Measurements from ENCODE around the gene THEMIS2. TPM values are rescaled to one million over a fixed set of nuclear protein-coding genes. Genes with fewer than 3 reads are reported as not detected.

Gene THEMIS2
- total RNA-seq, 1 experiment from 2014 or later: 2.0 TPM

- CTCF ChIA-PET: no interaction called here
Observed at GRCh38 chr1:27862004-27862403, 10.3 kb upstream of the THEMIS2 start.

DNA sequence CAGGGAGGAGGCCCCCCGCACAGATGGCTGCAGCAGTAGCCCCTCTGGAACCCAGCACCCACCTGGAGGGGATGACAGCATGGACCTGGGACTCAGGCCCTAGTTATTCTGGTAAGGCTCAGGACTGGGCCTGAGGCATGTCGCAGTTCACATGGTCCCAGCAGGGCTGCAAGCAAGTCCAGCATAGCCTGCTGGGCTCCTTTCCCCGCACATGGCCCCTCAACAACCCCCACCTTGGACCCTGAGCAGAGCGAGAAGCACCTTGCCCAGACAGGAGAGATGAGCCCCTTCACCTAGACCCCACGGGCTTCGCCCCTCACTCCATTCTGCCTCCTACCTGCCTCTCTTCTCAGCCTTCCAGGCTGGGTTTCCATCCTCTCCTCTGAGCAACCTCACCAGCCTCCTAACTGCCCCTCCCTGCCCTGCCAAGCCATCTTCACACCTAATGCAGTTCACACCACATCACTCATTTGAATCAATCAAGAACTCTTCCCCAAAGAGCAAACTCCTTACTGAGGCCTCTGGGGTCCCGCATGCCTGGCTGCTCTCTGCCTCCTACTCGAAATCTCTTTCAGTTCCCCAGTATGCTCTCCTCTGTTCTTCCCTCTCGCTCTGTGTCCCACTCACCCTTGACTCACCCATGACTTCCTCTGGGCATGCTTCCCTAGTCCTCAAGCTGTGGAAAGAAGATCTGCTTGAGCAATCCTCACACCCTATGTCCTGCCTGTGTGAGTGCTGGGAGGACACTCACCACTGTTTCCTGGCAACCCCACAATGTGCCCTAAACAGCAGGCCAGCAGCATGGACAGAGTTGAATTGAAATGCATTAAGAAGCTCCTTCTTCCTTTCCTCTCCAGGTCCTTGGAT is 9.4 kb upstream of the THEMIS2 start:
- Histone ChIP-seq H3K36me3 (ENCODE audit: insufficient read depth, low read length, poor library complexity, severe bottlenecking) (no peaks in the 10 kb centered on the region), H3K27me3 (replicated peaks; ENCODE audit: insufficient read depth, low read depth, low read length, poor library complexity) (no peaks in the 10 kb centered on the region), H3K4me3 (ENCODE audit: low read depth, low read length, poor library complexity, severe bottlenecking) (no peak overlapping the region), H3K27ac (ENCODE audit: low read depth, low read length, poor library complexity, severe bottlenecking) (no peak overlapping the region), H3K9me3 (ENCODE audit: low read depth, low read length, poor library complexity, severe bottlenecking) (no peaks in the 10 kb centered on the region), H3K4me1 (ENCODE audit: insufficient read depth, low read length, poor library complexity, severe bottlenecking) (peaks cover 4% of the 10 kb centered on the region)
- no TSS peak for BruUV-seq (replicated peaks)
- DNase-seq (ENCODE audit: low spot score): no peak
- ChIA-PET POLR2A (ENCODE audit: low non-redundant PET) (no interaction called here), CTCF (no interaction called here)
- intact Hi-C loops (cut with micrococcal nuclease; ENCODE audit: unreplicated experiment): no loop called here
- TF ChIP-seq, protein P1, sequence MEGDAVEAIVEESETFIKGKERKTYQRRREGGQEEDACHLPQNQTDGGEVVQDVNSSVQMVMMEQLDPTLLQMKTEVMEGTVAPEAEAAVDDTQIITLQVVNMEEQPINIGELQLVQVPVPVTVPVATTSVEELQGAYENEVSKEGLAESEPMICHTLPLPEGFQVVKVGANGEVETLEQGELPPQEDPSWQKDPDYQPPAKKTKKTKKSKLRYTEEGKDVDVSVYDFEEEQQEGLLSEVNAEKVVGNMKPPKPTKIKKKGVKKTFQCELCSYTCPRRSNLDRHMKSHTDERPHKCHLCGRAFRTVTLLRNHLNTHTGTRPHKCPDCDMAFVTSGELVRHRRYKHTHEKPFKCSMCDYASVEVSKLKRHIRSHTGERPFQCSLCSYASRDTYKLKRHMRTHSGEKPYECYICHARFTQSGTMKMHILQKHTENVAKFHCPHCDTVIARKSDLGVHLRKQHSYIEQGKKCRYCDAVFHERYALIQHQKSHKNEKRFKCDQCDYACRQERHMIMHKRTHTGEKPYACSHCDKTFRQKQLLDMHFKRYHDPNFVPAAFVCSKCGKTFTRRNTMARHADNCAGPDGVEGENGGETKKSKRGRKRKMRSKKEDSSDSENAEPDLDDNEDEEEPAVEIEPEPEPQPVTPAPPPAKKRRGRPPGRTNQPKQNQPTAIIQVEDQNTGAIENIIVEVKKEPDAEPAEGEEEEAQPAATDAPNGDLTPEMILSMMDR (conservative IDR thresholded peaks at IDR 0.05; ENCODE audit: low read depth, low read length): no peak
- no peak for TF ChIP-seq EZH2 (IDR thresholded peaks at IDR 0.05; ENCODE audit: borderline replicate concordance, low read depth, low read length, poor library complexity, severe bottlenecking)

More at GRCh38 chr1:27862004-27862403, 10.3 kb upstream of the THEMIS2 start:
- TF ChIP-seq EZH2 (IDR thresholded peaks at IDR 0.05; ENCODE audit: borderline replicate concordance, low read depth, low read length, poor library complexity, severe bottlenecking): no peak
- TF ChIP-seq, protein P1 (conservative IDR thresholded peaks at IDR 0.05; ENCODE audit: low read depth, low read length): no peak
- DNase-seq (ENCODE audit: low spot score): no peak
- H3K4me3 ChIP-seq (ENCODE audit: low read depth, low read length, poor library complexity, severe bottlenecking): no peak overlapping the region
- POLR2A ChIA-PET (ENCODE audit: low non-redundant PET): no interaction called here
- H3K36me3 ChIP-seq (ENCODE audit: insufficient read depth, low read length, poor library complexity, severe bottlenecking): no peaks in the 10 kb centered on the region
- peaks cover 4% of the 10 kb centered on the region for H3K4me1 ChIP-seq (ENCODE audit: insufficient read depth, low read length, poor library complexity, severe bottlenecking)
- no peak overlapping the region for H3K27ac ChIP-seq (ENCODE audit: low read depth, low read length, poor library complexity, severe bottlenecking)
- H3K9me3 ChIP-seq (ENCODE audit: low read depth, low read length, poor library complexity, severe bottlenecking): no peaks in the 10 kb centered on the region
- no peaks in the 10 kb centered on the region for H3K27me3 ChIP-seq (replicated peaks; ENCODE audit: insufficient read depth, low read depth, low read length, poor library complexity)
- no TSS peak for BruUV-seq (replicated peaks)
- intact Hi-C loops (cut with micrococcal nuclease; ENCODE audit: unreplicated experiment): no loop called here

GRCh38 chr1:27863538-27863915 is 8.8 kb upstream of the THEMIS2 start:
- TF ChIP-seq, protein P1 (conservative IDR thresholded peaks at IDR 0.05; ENCODE audit: low read depth, low read length): no peak
- TF ChIP-seq EZH2 (IDR thresholded peaks at IDR 0.05; ENCODE audit: borderline replicate concordance, low read depth, low read length, poor library complexity, severe bottlenecking): no peak
- CTCF ChIA-PET: no interaction called here

More at GRCh38 chr1:27863538-27863915, 8.8 kb upstream of the THEMIS2 start:
- Histone ChIP-seq H3K27me3 (replicated peaks; ENCODE audit: insufficient read depth, low read depth, low read length, poor library complexity) (no peaks in the 10 kb centered on the region), H3K27ac (ENCODE audit: low read depth, low read length, poor library complexity, severe bottlenecking) (no peak overlapping the region), H3K4me3 (ENCODE audit: low read depth, low read length, poor library complexity, severe bottlenecking) (no peak overlapping the region), H3K9me3 (ENCODE audit: low read depth, low read length, poor library complexity, severe bottlenecking) (no peaks in the 10 kb centered on the region), H3K36me3 (ENCODE audit: insufficient read depth, low read length, poor library complexity, severe bottlenecking) (no peaks in the 10 kb centered on the region), H3K4me1 (ENCODE audit: insufficient read depth, low read length, poor library complexity, severe bottlenecking) (no peaks in the 10 kb centered on the region)
- BruUV-seq (replicated peaks): no TSS peak
- intact Hi-C loops (cut with micrococcal nuclease; ENCODE audit: unreplicated experiment): no loop called here
- POLR2A ChIA-PET (ENCODE audit: low non-redundant PET): no interaction called here
- no peak for DNase-seq (ENCODE audit: low spot score)
